HG02970 (cell line): ENCODE results near the gene PIH1D1.
"Not testable (repeated sequence)": the region's sequence is repeated elsewhere in the genome, so short reads cannot be mapped to it uniquely, and the experiment has no call there.

Experiments used
- ATAC-seq: cut with Tn5 transposase; IDR thresholded peaks from one replicate; pipeline ENCODE4 v1.9.1; 2021; ENCODE audit warnings: mild to moderate bottlenecking, moderate library complexity, moderate number of reproducible peaks; ENCODE audit not compliant: unreplicated experiment, low FRiP score

The PIH1D1 gene

GRCh38 chr19:49481020-49481683, 29.5 kb upstream of the PIH1D1 start:
- ATAC-seq = no peak

- ATAC-seq = no peak
Measured at GRCh38 chr19:49479975-49480628, 28.5 kb upstream of the PIH1D1 start.

GRCh38 chr19:49475995-49476880, 24.6 kb upstream of the PIH1D1 start:
- ATAC-seq = no peak

- no peak for ATAC-seq
Measured at GRCh38 chr19:49475191-49475917, 23.7 kb upstream of the PIH1D1 start.

GRCh38 chr19:49474542-49474924, 22.9 kb upstream of the PIH1D1 start:
- no peak for ATAC-seq

GRCh38 chr19:49473868-49474541, 22.4 kb upstream of the PIH1D1 start, which contains the start of gene FLT3LG:
FLT3LG (plus strand) TSS chr19:49474215; CDS start chr19:49474640, 425 bp downstream.
- ATAC-seq = peak; percentile 73

GRCh38 chr19:49473501-49473867, 21.9 kb upstream of the PIH1D1 start:
- not testable (repeated sequence) for ATAC-seq

GRCh38 chr19:49472936-49473335, 21.3 kb upstream of the PIH1D1 start:
- ATAC-seq = no peak

- no peak for ATAC-seq
Measured at GRCh38 chr19:49470615-49470978, 19.0 kb upstream of the PIH1D1 start.

GRCh38 chr19:49469828-49470614, 18.4 kb upstream of the PIH1D1 start:
- no peak for ATAC-seq

GRCh38 chr19:49468746-49469447, 17.3 kb upstream of the PIH1D1 start:
- peak; percentile 45 for ATAC-seq

GRCh38 chr19:49468199-49468598, 16.6 kb upstream of the PIH1D1 start:
- ATAC-seq = no peak

- ATAC-seq = no peak
Measured at GRCh38 chr19:49465371-49465770, 13.8 kb upstream of the PIH1D1 start.

GRCh38 chr19:49463960-49464740, 12.5 kb upstream of the PIH1D1 start:
- no peak for ATAC-seq

- ATAC-seq = no peak
Measured at GRCh38 chr19:49462492-49462891, 10.9 kb upstream of the PIH1D1 start.

GRCh38 chr19:49461656-49462055, 10.0 kb upstream of the PIH1D1 start:
- ATAC-seq = no peak

- not testable (repeated sequence) for ATAC-seq
Measured at GRCh38 chr19:49461130-49461529, 9.5 kb upstream of the PIH1D1 start.

- ATAC-seq = no peak
Measured at GRCh38 chr19:49459388-49459787, 7.8 kb upstream of the PIH1D1 start.
